Smooth muscle cell (in vitro differentiated cells): ENCODE measurements around the gene TRMT61B. TPM values are rescaled to one million over a fixed set of nuclear protein-coding genes. Genes with fewer than 3 reads are reported as not detected.

Experiments used
- DNase-seq: peaks from one replicate; lab custom pipeline; 2025; ENCODE audit not compliant: unreplicated experiment; lab: John Stamatoyannopoulos, UW
- H2AFZ ChIP-seq: fragments of 200-600 bp; sonication (generic); 2 replicates; pipeline ENCODE4 v1.6.0; 2016; ENCODE audit warnings: antibody characterized with exemption, low read depth, mild to moderate bottlenecking
- H3F3A ChIP-seq: fragments of 200-600 bp; sonication (generic); 2 replicates; pipeline ENCODE4 v1.6.0; 2017; ENCODE audit warnings: antibody characterized with exemption, low read depth
- H3K27ac ChIP-seq: fragments of 200-600 bp; sonication (generic); 2 replicates; pipeline ENCODE4 v1.5.1; 2016; ENCODE audit warnings: low read depth, mild to moderate bottlenecking
- H3K27me3 ChIP-seq: fragments of 200-600 bp; sonication (generic); 2 replicates; pipeline ENCODE4 v1.6.1; 2016; ENCODE audit warnings: low read depth, mild to moderate bottlenecking
- H3K36me3 ChIP-seq: fragments of 200-600 bp; sonication (generic); 2 replicates; pipeline ENCODE4 v1.5.1; 2016; ENCODE audit warnings: low read depth
- H3K4me1 ChIP-seq: fragments of 200-600 bp; sonication (generic); 2 replicates; pipeline ENCODE4 v1.5.1; 2016; ENCODE audit warnings: low read depth
- H3K4me2 ChIP-seq: fragments of 200-600 bp; sonication (generic); 2 replicates; pipeline ENCODE4 v1.6.0; 2016; ENCODE audit warnings: mild to moderate bottlenecking
- H3K4me3 ChIP-seq: fragments of 200-600 bp; sonication (generic); 2 replicates; pipeline ENCODE4 v1.5.1; 2016; ENCODE audit warnings: mild to moderate bottlenecking
- H3K79me2 ChIP-seq: fragments of 200-600 bp; sonication (generic); 2 replicates; pipeline ENCODE4 v1.6.0; 2016; ENCODE audit warnings: low read depth, mild to moderate bottlenecking
- H3K9ac ChIP-seq: fragments of 200-600 bp; sonication (generic); 2 replicates; pipeline ENCODE4 v1.6.0; 2016; ENCODE audit warnings: low read depth
- H3K9me3 ChIP-seq: fragments of 200-600 bp; sonication (generic); replicated peaks from 2 replicates; pipeline ENCODE4 v1.5.1; 2016; ENCODE audit warnings: low read depth
- H4K20me1 ChIP-seq: fragments of 200-600 bp; sonication (generic); 2 replicates; pipeline ENCODE4 v1.6.0; 2016; ENCODE audit warnings: low read depth
- CTCF ChIP-seq: fragments of 200-600 bp; sonication (generic); IDR thresholded peaks from 2 replicates; pipeline ENCODE4 v1.5.1; 2017; ENCODE audit warnings: borderline replicate concordance, mild to moderate bottlenecking, antibody characterized with exemption; ENCODE audit not compliant: insufficient read depth, poor library complexity, severe bottlenecking
- WGBS: methylation state at CpG from one replicate; pipeline ENCODE4 v1.1.7; 2016; ENCODE audit warnings: low lambda C conversion rate; 5-methylcytosine and 5-hydroxymethylcytosine counted together
- polyA plus RNA-seq: library from polyadenylated mRNA; unstranded; fragments of >200 nt; fragmentation: Nextera tagmentation; extraction: Ambion mirVana; gene quantifications from 2 replicates; pipeline ENCODE4 v1.2.1, GENCODE V29; 2016
- total RNA-seq: library from RNA; depleted of rRNA; stranded (reverse); fragments of >200 nt; gene quantifications from 2 replicates; pipeline ENCODE4 v1.2.3, GENCODE V29; 2014

The TRMT61B gene
- total RNA-seq: 6.5 and 13.1 TPM in 2 replicates
- polyA plus RNA-seq: 8.5 and 9.7 TPM in 2 replicates

GRCh38 chr2:28870146-28870891 is at the start of gene TRMT61B:
TSS of gene TRMT61B (minus strand) at chr2:28870309. CDS start at chr2:28870277, 32 bp downstream.
- Histone ChIP-seq H3K4me3 (peak within 1 kb of the TSS; percentile 68), H3K9me3 (no peaks in the 10 kb centered on the region), H3K27ac (peak within 1 kb of the TSS; percentile 72), H3K9ac (peak within 1 kb of the TSS; percentile 92), H3K27me3 (peaks cover 9% of the 10 kb centered on the region), H2AFZ (peak within 1 kb of the TSS; percentile 92), H3K79me2 (peaks cover 37% of the 10 kb centered on the region), H3K4me2 (peak within 1 kb of the TSS; percentile 93), H3K36me3 (no peaks in the 10 kb centered on the region), H4K20me1 (peaks cover 3% of the 10 kb centered on the region), H3F3A (no peaks in the 10 kb centered on the region), H3K4me1 (peaks cover 8% of the 10 kb centered on the region)
- WGBS: under 1% methylated on average over 57 of the region's 57 CpGs
- no peak for TF ChIP-seq CTCF
- DNase-seq: peak; percentile 88

- peaks cover 49% of the 10 kb centered on the region for H3K79me2 ChIP-seq
- no peak overlapping the region for H3K4me2 ChIP-seq
- DNase-seq: no peak
- 75% methylated on average over 1 of the region's 1 CpG for WGBS
- no peak overlapping the region for H2AFZ ChIP-seq
- H3K9me3 ChIP-seq: no peaks in the 10 kb centered on the region
- H3K36me3 ChIP-seq: peaks cover 35% of the 10 kb centered on the region
- H3K4me3 ChIP-seq: no peak overlapping the region
- H3K9ac ChIP-seq: no peak overlapping the region
- no peak for TF ChIP-seq CTCF
- H3K27ac ChIP-seq: no peak overlapping the region
- H3K4me1 ChIP-seq: no peaks in the 10 kb centered on the region
- no peaks in the 10 kb centered on the region for H3K27me3 ChIP-seq
- no peaks in the 10 kb centered on the region for H3F3A ChIP-seq
- peaks cover 52% of the 10 kb centered on the region for H4K20me1 ChIP-seq
Observed at GRCh38 chr2:28915939-28916338, 45.8 kb upstream of the TRMT61B start.

GRCh38 chr2:28909655-28910353 is 39.7 kb upstream of the TRMT61B start:
- Histone ChIP-seq H3K4me2 (no peak overlapping the region), H2AFZ (no peak overlapping the region), H3K4me1 (no peaks in the 10 kb centered on the region), H3F3A (no peaks in the 10 kb centered on the region), H3K36me3 (peaks cover 30% of the 10 kb centered on the region), H3K27ac (no peak overlapping the region), H3K79me2 (peaks cover 59% of the 10 kb centered on the region), H3K4me3 (no peak overlapping the region), H3K27me3 (no peaks in the 10 kb centered on the region), H4K20me1 (peaks cover 69% of the 10 kb centered on the region), H3K9ac (no peak overlapping the region), H3K9me3 (no peaks in the 10 kb centered on the region)
- no peak for DNase-seq
- 97% methylated on average over 6 of the region's 6 CpGs for WGBS
- no peak for TF ChIP-seq CTCF
